MM.1S (cell line): ENCODE measurements around the gene IL22RA2.
"Not testable (repeated sequence)": the region's sequence is repeated elsewhere in the genome, so short reads cannot be mapped to it uniquely, and the experiment has no call there.

ENCODE experiments used
- EZH2phosphoT487 ChIP-seq: fragments of 300-600 bp; sonication (generic); IDR thresholded peaks from 2 replicates; pipeline ENCODE4 v1.6.1; 2018; ENCODE audit warnings: antibody characterized with exemption, low read length
- TF ChIP-seq, protein P1 (sequence below): fragments of 300-600 bp; sonication (generic); IDR thresholded peaks from 2 replicates; pipeline ENCODE4 v1.5.1; 2016; ENCODE audit warnings: antibody characterized with exemption, low read length, mixed read lengths

DNA sequence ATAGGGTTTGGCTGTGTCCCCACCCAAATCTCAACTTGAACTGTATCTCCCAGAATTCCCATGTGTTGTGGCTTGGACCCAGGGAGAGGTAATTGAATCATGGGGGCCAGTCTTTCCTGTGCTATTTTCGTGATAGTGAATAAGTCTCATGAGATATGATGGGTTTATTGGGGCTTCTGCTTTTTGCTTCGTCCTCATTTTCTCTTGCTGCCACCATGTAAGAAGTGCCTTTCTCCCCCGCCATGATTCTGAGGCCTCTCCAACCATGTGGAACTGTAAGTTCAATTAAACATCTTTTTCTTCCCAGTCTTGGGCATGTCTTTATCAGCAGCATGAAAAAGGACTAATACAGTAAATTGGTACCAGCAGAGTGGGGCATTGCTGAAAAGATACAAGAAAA lies 34.0 kb upstream of the IL22RA2 start:
- TF ChIP-seq, protein P1, sequence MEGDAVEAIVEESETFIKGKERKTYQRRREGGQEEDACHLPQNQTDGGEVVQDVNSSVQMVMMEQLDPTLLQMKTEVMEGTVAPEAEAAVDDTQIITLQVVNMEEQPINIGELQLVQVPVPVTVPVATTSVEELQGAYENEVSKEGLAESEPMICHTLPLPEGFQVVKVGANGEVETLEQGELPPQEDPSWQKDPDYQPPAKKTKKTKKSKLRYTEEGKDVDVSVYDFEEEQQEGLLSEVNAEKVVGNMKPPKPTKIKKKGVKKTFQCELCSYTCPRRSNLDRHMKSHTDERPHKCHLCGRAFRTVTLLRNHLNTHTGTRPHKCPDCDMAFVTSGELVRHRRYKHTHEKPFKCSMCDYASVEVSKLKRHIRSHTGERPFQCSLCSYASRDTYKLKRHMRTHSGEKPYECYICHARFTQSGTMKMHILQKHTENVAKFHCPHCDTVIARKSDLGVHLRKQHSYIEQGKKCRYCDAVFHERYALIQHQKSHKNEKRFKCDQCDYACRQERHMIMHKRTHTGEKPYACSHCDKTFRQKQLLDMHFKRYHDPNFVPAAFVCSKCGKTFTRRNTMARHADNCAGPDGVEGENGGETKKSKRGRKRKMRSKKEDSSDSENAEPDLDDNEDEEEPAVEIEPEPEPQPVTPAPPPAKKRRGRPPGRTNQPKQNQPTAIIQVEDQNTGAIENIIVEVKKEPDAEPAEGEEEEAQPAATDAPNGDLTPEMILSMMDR: not testable (repeated sequence)
- TF ChIP-seq EZH2phosphoT487: not testable (repeated sequence)
